Measurements from ENCODE around the gene DQX1. TPM values are rescaled to one million over a fixed set of nuclear protein-coding genes. Genes with fewer than 3 reads are reported as not detected.
A peak's percentile ranks its signal among the peaks of the same experiment; 100 is the strongest.

DQX1 gene
- total and polyA plus RNA-seq, 9 of the 15 experiments (the other 6 are each of a cell fraction or from before 2014, with no cell fraction given), result 0.04 to 0.38 (median 0.18) TPM; not detected in 1

GRCh38 chr2:74488643-74489481 lies 37.2 kb downstream of the DQX1 start:
- Histone ChIP-seq H3K36me3 (ENCODE audit: control insufficient read depth, insufficient read depth, low read length) (peaks cover 57% of the 10 kb centered on the region; the same call in 2 of the 3 replicates), H3K4me2 (ENCODE audit: insufficient read depth, low read length) (no peak overlapping the region), H3K79me2 (ENCODE audit: control insufficient read depth, insufficient read depth, low read length) (0 out of 3 replicates have a peak, but pooled peaks cover 3% of the 10 kb centered on the region), H3K9ac (ENCODE audit: insufficient read depth in 1 of 2, low read depth in 2 of 2, low read length in 2 of 2) (peak overlapping the region in 1 of 2 experiments; percentile 52; a peak in 1 of 4 replicates), H3K4me1 (replicated peaks in 1 of 2; ENCODE audit: control insufficient read depth in 2 of 2, insufficient read depth in 2 of 2, low read length in 2 of 2) (peaks cover 4 to 8% of the 10 kb centered on the region in 2 experiments; a peak in 4 of 5 replicates), H3K27ac (ENCODE audit: extremely low read depth, low read depth, low read length) (no peak overlapping the region; the same call in 2 of the 3 replicates), H2AFZ (ENCODE audit: low read depth, low read length) (no peak overlapping the region), H3K9me1 (ENCODE audit: control insufficient read depth, insufficient read depth, low read length) (no peaks in the 10 kb centered on the region), H4K20me1 (replicated peaks; ENCODE audit: control insufficient read depth, insufficient read depth, low read length) (no peaks in the 10 kb centered on the region), H3K27me3 (ENCODE audit: control insufficient read depth in 2 of 2, insufficient read depth in 2 of 2, low read length in 2 of 2) (no peaks in the 10 kb centered on the region), H3K9me3 (replicated peaks; ENCODE audit: control insufficient read depth, insufficient read depth, low read depth, low read length) (no peaks in the 10 kb centered on the region), H3K4me3 (no peak overlapping the region)
- TF ChIP-seq ILK (tag; IDR thresholded peaks at IDR 0.05; ENCODE audit: borderline replicate concordance, low read depth) (no peak), TCF3 (CRISPR knock-in tag; IDR thresholded peaks at IDR 0.05) (no peak), SP1 (CRISPR knock-in tag; IDR thresholded peaks at IDR 0.05) (no peak), BMI1 (IDR thresholded peaks at IDR 0.05; ENCODE audit: low read length) (no peak)
- in situ Hi-C loops (cut with MboI) (loop anchor here (5.0 kb wide), 1 partner anchor 83 kb away; no protein-coding TSS in a partner anchor), intact Hi-C loops (cut with micrococcal nuclease) (no loop called here)
- no TSS peak for BruUV-seq (replicated peaks)
- FAIRE-seq (no peak), DNase-seq (ENCODE audit: extremely low read depth in 1 of 4, low spot score in 3 of 4) (no peak), ATAC-seq (peak; percentile 71)
- CTCF ChIA-PET (ENCODE audit: low intra/inter-chr PET ratio), result no interaction called here
- POLR2A ChIA-PET, result interaction anchor here (1.2 to 2.4 kb wide), 3 partner anchors 8 to 15 kb away, joined by 5 to 13 read pairs (median 6); no protein-coding TSS in a partner anchor
- WGBS (ENCODE audit: insufficient coverage, low coverage, missing lambda C conversion rate), result 73% methylated on average over 9 of the region's 9 CpGs

Data from K562 (cell line).